ENCODE measurements around the gene REPIN1.

REPIN1 gene

GRCh38 chr7:150337659-150338081 is 31.0 kb upstream of the REPIN1 start:
- no peak for DNase-seq

GRCh38 chr7:150338166-150338829 is 30.3 kb upstream of the REPIN1 start:
- no peak for DNase-seq

GRCh38 chr7:150339409-150339809 is 29.2 kb upstream of the REPIN1 start:
- no peak for DNase-seq

GRCh38 chr7:150340024-150340749 is 28.4 kb upstream of the REPIN1 start:
- DNase-seq = no peak

GRCh38 chr7:150340875-150341262 is 27.8 kb upstream of the REPIN1 start:
- no peak for DNase-seq

- no peak for DNase-seq
Measured at GRCh38 chr7:150341263-150342120, 27.1 kb upstream of the REPIN1 start, which contains the start of gene RARRES2. Gene RARRES2, minus strand, starts transcription at chr7:150341629. Its CDS starts 1,020 bp downstream, at chr7:150340609.

GRCh38 chr7:150342121-150342408 is 26.6 kb upstream of the REPIN1 start:
- DNase-seq = no peak

- DNase-seq = no peak
Measured at GRCh38 chr7:150343225-150343624, 25.4 kb upstream of the REPIN1 start.

- DNase-seq = no peak
Measured at GRCh38 chr7:150344299-150344698, 24.3 kb upstream of the REPIN1 start.

- no peak for DNase-seq
Measured at GRCh38 chr7:150345012-150345411, 23.6 kb upstream of the REPIN1 start.

GRCh38 chr7:150346922-150347321 is 21.7 kb upstream of the REPIN1 start:
- DNase-seq = no peak

- DNase-seq = no peak
Measured at GRCh38 chr7:150351587-150352194, 16.9 kb upstream of the REPIN1 start.

- no peak for DNase-seq
Measured at GRCh38 chr7:150355666-150356059, 13.0 kb upstream of the REPIN1 start.

GRCh38 chr7:150356265-150356897 is 12.2 kb upstream of the REPIN1 start:
- peak in 1 of 2 donors; percentile 28 for DNase-seq

GRCh38 chr7:150357270-150357669 is 11.4 kb upstream of the REPIN1 start:
- DNase-seq = peak; percentile 66 to 75

- no peak for DNase-seq
Measured at GRCh38 chr7:150357771-150358427, 10.7 kb upstream of the REPIN1 start.

GRCh38 chr7:150358433-150358832 is 10.2 kb upstream of the REPIN1 start:
- no peak for DNase-seq

GRCh38 chr7:150358988-150359621 is 9.5 kb upstream of the REPIN1 start:
- no peak for DNase-seq

GRCh38 chr7:150359622-150360362 is 8.8 kb upstream of the REPIN1 start:
- no peak for DNase-seq

GRCh38 chr7:150360363-150361058 is 8.1 kb upstream of the REPIN1 start:
- DNase-seq = no peak
